A673 (cell line): ENCODE data around the gene PIK3R1. TPM values are rescaled to one million over a fixed set of nuclear protein-coding genes. Genes with fewer than 3 reads are reported as not detected.
"Not testable (repeated sequence)": the region's sequence is repeated elsewhere in the genome, so short reads cannot be mapped to it uniquely, and the experiment has no call there.

Experiments
- BruUV-seq: library from RNA; stranded (reverse); fragments of 400-500 nt; replicated peaks from 2 replicates; lab custom pipeline; 2021; lab: Mats Ljungman, UMichigan
- CTCF ChIA-PET: fragments of 300-600 bp; sonication (Branson Sonifier 250); formaldehyde crosslinking; loops from one replicate; lab custom pipeline; 2022; ENCODE audit warnings: antibody characterized with exemption; lab: Charles Lee
- POLR2A ChIA-PET: fragments of 300-600 bp; sonication (Branson Sonifier 250); formaldehyde crosslinking; loops from one replicate; lab custom pipeline; 2022; ENCODE audit warnings: antibody characterized with exemption; ENCODE audit not compliant: low non-redundant PET; lab: Charles Lee
- DNase-seq: peaks from one replicate; pipeline ENCODE4 v3.0.0-alpha.2; 2015; ENCODE audit warnings: low spot score
- H3K27ac ChIP-seq: fragments of 200-600 bp; sonication (generic); 2 replicates; pipeline ENCODE4 v1.5.1; 2016; ENCODE audit warnings: mixed run types, low read depth, mild to moderate bottlenecking, mixed read lengths, antibody characterized with exemption, low read length; ENCODE audit not compliant: poor library complexity, severe bottlenecking
- H3K27me3 ChIP-seq: fragments of 200-600 bp; sonication (generic); replicated peaks from 2 replicates; pipeline ENCODE4 v1.6.1; 2017; ENCODE audit warnings: mixed run types, low read depth, mild to moderate bottlenecking, mixed read lengths, antibody characterized with exemption, low read length; ENCODE audit not compliant: insufficient read depth, poor library complexity
- H3K36me3 ChIP-seq: fragments of 200-600 bp; sonication (generic); 2 replicates; pipeline ENCODE4 v1.6.1; 2016; ENCODE audit warnings: mixed run types, mild to moderate bottlenecking, mixed read lengths, antibody characterized with exemption, low read length; ENCODE audit not compliant: insufficient read depth, poor library complexity, severe bottlenecking
- H3K4me1 ChIP-seq: fragments of 200-600 bp; sonication (generic); 2 replicates; pipeline ENCODE4 v1.6.1; 2017; ENCODE audit warnings: mixed run types, mild to moderate bottlenecking, mixed read lengths, antibody characterized with exemption, low read length; ENCODE audit not compliant: insufficient read depth, poor library complexity, severe bottlenecking
- H3K4me3 ChIP-seq: fragments of 200-600 bp; sonication (generic); 2 replicates; pipeline ENCODE4 v1.5.1; 2016; ENCODE audit warnings: low read depth, mixed run types, mild to moderate bottlenecking, mixed read lengths, low read length; ENCODE audit not compliant: poor library complexity, severe bottlenecking
- H3K9me3 ChIP-seq: fragments of 200-600 bp; sonication (generic); 2 replicates; pipeline ENCODE4 v1.6.1; 2016; ENCODE audit warnings: mixed run types, low read depth, mild to moderate bottlenecking, mixed read lengths, antibody characterized with exemption, low read length; ENCODE audit not compliant: poor library complexity, severe bottlenecking
- CTCF ChIP-seq: fragments of 300-800, 200-600 bp; sonication (generic); conservative IDR thresholded peaks from 2 replicates; pipeline ENCODE4 v1.5.1; 2017; ENCODE audit warnings: low read depth, mild to moderate bottlenecking, antibody characterized with exemption, low read length, moderate library complexity, mixed read lengths
- EZH2 ChIP-seq: fragments of 200-600 bp; sonication (generic); IDR thresholded peaks from 2 replicates; pipeline ENCODE4 v1.6.1; 2017; ENCODE audit warnings: borderline replicate concordance, low read depth, mild to moderate bottlenecking, mixed read lengths, antibody characterized with exemption, low read length; ENCODE audit not compliant: poor library complexity, severe bottlenecking
- intact Hi-C: fragments of 100-400 bp; cut with micrococcal nuclease; formaldehyde crosslinking; loops from one replicate; pipeline ENCODE4 v1.10.0; 2022; ENCODE audit not compliant: unreplicated experiment
- total RNA-seq: library from RNA; stranded (reverse); gene quantifications from 2 replicates; pipeline ENCODE4 v1.2.3, GENCODE V29; 2021

PIK3R1 gene
- total RNA-seq, 1 experiment from 2014 or later = 57.9 TPM

- CTCF ChIA-PET = no interaction called here
- POLR2A ChIA-PET = no interaction called here
These were observed 16.0 kb downstream of the PIK3R1 start for GRCh38 chr5:68231414-68232076.

GRCh38 chr5:68232277-68232676 lies 16.7 kb downstream of the PIK3R1 start:
- Histone ChIP-seq H3K36me3 (peaks cover 28% of the 10 kb centered on the region), H3K4me3 (no peak overlapping the region), H3K4me1 (peaks cover 11% of the 10 kb centered on the region), H3K27ac (no peak overlapping the region), H3K27me3 (no peaks in the 10 kb centered on the region), H3K9me3 (no peaks in the 10 kb centered on the region)
- DNase-seq = no peak
- ChIA-PET POLR2A (no interaction called here), CTCF (no interaction called here)
- intact Hi-C loops = no loop called here
- no TSS peak for BruUV-seq
- TF ChIP-seq CTCF = no peak
- TF ChIP-seq EZH2 = no peak

More at GRCh38 chr5:68231414-68232076, 16.0 kb downstream of the PIK3R1 start:
- Histone ChIP-seq H3K27me3 (no peaks in the 10 kb centered on the region), H3K27ac (no peak overlapping the region), H3K36me3 (peaks cover 35% of the 10 kb centered on the region), H3K4me1 (peaks cover 7% of the 10 kb centered on the region), H3K9me3 (no peaks in the 10 kb centered on the region), H3K4me3 (no peak overlapping the region)
- TF ChIP-seq CTCF (no peak), EZH2 (no peak)
- no peak for DNase-seq
- intact Hi-C loops = no loop called here
- no TSS peak for BruUV-seq

GRCh38 chr5:68233075-68233474 lies 17.5 kb downstream of the PIK3R1 start:
- intact Hi-C loops = no loop called here
- peaks cover 17% of the 10 kb centered on the region for H3K4me1 ChIP-seq
- CTCF ChIA-PET = no interaction called here
- DNase-seq = no peak
- POLR2A ChIA-PET = no interaction called here
- H3K27ac ChIP-seq = no peak overlapping the region
- H3K36me3 ChIP-seq = peaks cover 20% of the 10 kb centered on the region
- TF ChIP-seq EZH2 = no peak
- no peak for TF ChIP-seq CTCF
- no TSS peak for BruUV-seq
- no peaks in the 10 kb centered on the region for H3K9me3 ChIP-seq
- H3K4me3 ChIP-seq = no peak overlapping the region
- H3K27me3 ChIP-seq = no peaks in the 10 kb centered on the region

GRCh38 chr5:68235229-68235628 lies 19.7 kb downstream of the PIK3R1 start:
- H3K27ac ChIP-seq, DNase-seq, intact Hi-C loops, CTCF ChIA-PET, H3K36me3 ChIP-seq, H3K9me3 ChIP-seq, POLR2A ChIA-PET, H3K27me3 ChIP-seq, H3K4me3 ChIP-seq, BruUV-seq: not testable (repeated sequence)
- peaks cover 38% of the 10 kb centered on the region for H3K4me1 ChIP-seq
